Keratinocyte (primary cell): ENCODE measurements around the gene HINT1. TPM values are rescaled to one million over a fixed set of nuclear protein-coding genes. Genes with fewer than 3 reads are reported as not detected.
"Not testable (repeated sequence)": the region's sequence is repeated elsewhere in the genome, so short reads cannot be mapped to it uniquely, and the experiment has no call there.

ENCODE experiments used
- DNase-seq: peaks from one replicate; pipeline ENCODE4 v3.0.0-alpha.2; 2011; ENCODE audit warnings: low read depth, missing footprints, low spot score
- FAIRE-seq: peaks from 2 replicates; lab custom pipeline; 2011; peaks lifted over from hg19 to GRCh38; lab: Jason Lieb, UNC
- H2AFZ ChIP-seq: 2 replicates; pipeline ENCODE4 v1.6.0; 2012; ENCODE audit warnings: low read length, control low read depth, inconsistent platforms; ENCODE audit not compliant: control insufficient read depth
- H3K27ac ChIP-seq: 2 replicates; pipeline ENCODE4 v1.5.1; 2011; ENCODE audit warnings: low read length; ENCODE audit not compliant: control insufficient read depth, insufficient read depth
- H3K27me3 ChIP-seq: 3 replicates; pipeline ENCODE4 v1.6.0; 2011; ENCODE audit warnings: low read length; ENCODE audit not compliant: control insufficient read depth, insufficient read depth; ENCODE audit errors: extremely low read depth
- H3K36me3 ChIP-seq, 2 experiments: 2 replicates in 1 of 2; 3 replicates in 1 of 2; pipeline ENCODE4 v1.5.1; 2011; ENCODE audit warnings: low read length in 2 of 2, mild to moderate bottlenecking in 1 of 2; ENCODE audit not compliant: control insufficient read depth in 2 of 2, insufficient read depth in 2 of 2; ENCODE audit errors: extremely low read depth in 1 of 2
- H3K4me1 ChIP-seq: 3 replicates; pipeline ENCODE4 v1.5.1; 2011; ENCODE audit warnings: low read length; ENCODE audit not compliant: control insufficient read depth, insufficient read depth; ENCODE audit errors: extremely low read depth
- H3K4me2 ChIP-seq: 3 replicates; pipeline ENCODE4 v1.6.0; 2011; ENCODE audit warnings: low read depth, low read length; ENCODE audit not compliant: control insufficient read depth, insufficient read depth; ENCODE audit errors: extremely low read depth
- H3K4me3 ChIP-seq, 3 experiments: fragments of 200-600 bp in 1 of 3; sonication (generic) in 1 of 3; 2 replicates in 2 of 3; 3 replicates in 1 of 3; pipeline ENCODE4 v1.5.1; 2011 to 2016; ENCODE audit warnings: low read length in 3 of 3, mild to moderate bottlenecking in 3 of 3, control low read depth in 2 of 3, inconsistent platforms in 1 of 3, low read depth in 1 of 3, mixed read lengths in 1 of 3, mixed run types in 1 of 3, moderate library complexity in 1 of 3; ENCODE audit not compliant: control insufficient read depth in 2 of 3, insufficient read depth in 2 of 3; ENCODE audit errors: extremely low read depth in 1 of 3
- H3K79me2 ChIP-seq: 2 replicates; pipeline ENCODE4 v1.6.0; 2012; ENCODE audit warnings: low read length; ENCODE audit not compliant: control insufficient read depth, insufficient read depth
- H3K9ac ChIP-seq: 3 replicates; pipeline ENCODE4 v1.6.0; 2011; ENCODE audit warnings: low read length; ENCODE audit not compliant: control insufficient read depth, insufficient read depth; ENCODE audit errors: extremely low read depth
- H3K9me1 ChIP-seq: 3 replicates; pipeline ENCODE4 v1.6.0; 2011; ENCODE audit warnings: low read length; ENCODE audit not compliant: control insufficient read depth, insufficient read depth; ENCODE audit errors: extremely low read depth
- H3K9me3 ChIP-seq: 2 replicates; pipeline ENCODE4 v1.5.1; 2012; ENCODE audit warnings: low read depth, low read length; ENCODE audit not compliant: control insufficient read depth
- H4K20me1 ChIP-seq: 3 replicates; pipeline ENCODE4 v1.6.0; 2011; ENCODE audit warnings: low read length; ENCODE audit not compliant: control insufficient read depth, insufficient read depth; ENCODE audit errors: extremely low read depth
- EZH2 ChIP-seq: IDR thresholded peaks from one replicate; pipeline ENCODE4 v1.6.1; 2012; ENCODE audit warnings: inconsistent platforms, mild to moderate bottlenecking, low read length, moderate library complexity
- dilution Hi-C: fragments of 300-500 bp; cut with MboI; formaldehyde crosslinking; loops from one replicate; pipeline ENCODE4 v1.7.0; 2020; ENCODE audit warnings: low sequenced_read_pairs; ENCODE audit not compliant: extremely low pct_ligation_motif_present
- polyA plus RNA-seq, 5 experiments: library from polyadenylated mRNA; depleted of rRNA in 3 of 5; stranded (reverse) in 3 of 5; stranded (forward) in 1 of 5; unstranded in 1 of 5; fragments of >200 nt; gene quantifications; 1 replicate in 1 of 5; 2 replicates in 3 of 5; 3 replicates in 1 of 5; pipeline versions ENCODE4 v1.2.1 to v1.2.3, GENCODE V29; 2011 to 2012; ENCODE audit warnings: missing spikeins in 2 of 5, low read depth in 1 of 5, low replicate concordance in 1 of 5
- TF ChIP-seq, protein P1 (sequence below), 3 experiments: IDR thresholded peaks in 1 of 3; conservative IDR thresholded peaks in 1 of 3; optimal IDR thresholded peaks in 1 of 3; 2 replicates in 2 of 3; 3 replicates in 1 of 3; pipeline versions ENCODE3 to v1.5.1; 2011; ENCODE audit warnings: low read length in 3 of 3, mild to moderate bottlenecking in 3 of 3, moderate library complexity in 2 of 3, control low read depth in 1 of 3, inconsistent platforms in 1 of 3; ENCODE audit not compliant: insufficient read depth in 2 of 3; ENCODE audit errors: extremely low read depth in 1 of 3

The HINT1 gene
- polyA plus RNA-seq, 1 donor (not counting 4 experiments of a cell fraction or from before 2014, with no cell fraction given), result 857 TPM

DNA sequence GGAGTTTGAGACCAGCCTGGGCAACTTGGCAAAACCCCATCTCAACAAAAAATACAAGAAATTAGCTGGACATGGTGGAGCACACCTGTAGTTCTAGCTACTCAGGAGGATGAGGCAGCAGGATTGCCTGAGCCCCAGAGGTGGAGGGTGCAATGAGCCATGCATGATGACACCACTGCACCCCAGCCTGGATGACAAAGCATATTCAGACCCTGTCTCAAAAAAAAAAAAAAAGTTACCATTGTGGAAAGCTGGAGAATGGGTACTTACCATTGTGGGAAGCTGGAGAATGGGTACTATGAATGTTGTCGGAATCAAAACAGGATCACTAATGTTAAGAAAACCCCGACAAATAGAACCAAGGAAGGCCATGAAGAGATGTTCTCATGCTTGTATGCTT is 25.7 kb downstream of the HINT1 start:
- H3K4me2 ChIP-seq, result no peak overlapping the region
- H4K20me1 ChIP-seq, result no peaks in the 10 kb centered on the region
- no peaks in the 10 kb centered on the region for H3K36me3 ChIP-seq
- H3K9me3 ChIP-seq, result no peaks in the 10 kb centered on the region
- H3K9ac ChIP-seq, result no peak overlapping the region
- H3K4me3 ChIP-seq, result no peak overlapping the region
- H2AFZ ChIP-seq, result no peak overlapping the region
- H3K9me1 ChIP-seq, result no peaks in the 10 kb centered on the region
- TF ChIP-seq, protein P1, sequence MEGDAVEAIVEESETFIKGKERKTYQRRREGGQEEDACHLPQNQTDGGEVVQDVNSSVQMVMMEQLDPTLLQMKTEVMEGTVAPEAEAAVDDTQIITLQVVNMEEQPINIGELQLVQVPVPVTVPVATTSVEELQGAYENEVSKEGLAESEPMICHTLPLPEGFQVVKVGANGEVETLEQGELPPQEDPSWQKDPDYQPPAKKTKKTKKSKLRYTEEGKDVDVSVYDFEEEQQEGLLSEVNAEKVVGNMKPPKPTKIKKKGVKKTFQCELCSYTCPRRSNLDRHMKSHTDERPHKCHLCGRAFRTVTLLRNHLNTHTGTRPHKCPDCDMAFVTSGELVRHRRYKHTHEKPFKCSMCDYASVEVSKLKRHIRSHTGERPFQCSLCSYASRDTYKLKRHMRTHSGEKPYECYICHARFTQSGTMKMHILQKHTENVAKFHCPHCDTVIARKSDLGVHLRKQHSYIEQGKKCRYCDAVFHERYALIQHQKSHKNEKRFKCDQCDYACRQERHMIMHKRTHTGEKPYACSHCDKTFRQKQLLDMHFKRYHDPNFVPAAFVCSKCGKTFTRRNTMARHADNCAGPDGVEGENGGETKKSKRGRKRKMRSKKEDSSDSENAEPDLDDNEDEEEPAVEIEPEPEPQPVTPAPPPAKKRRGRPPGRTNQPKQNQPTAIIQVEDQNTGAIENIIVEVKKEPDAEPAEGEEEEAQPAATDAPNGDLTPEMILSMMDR (optimal IDR thresholded peaks at IDR 0.05 in 1 of 3, IDR thresholded peaks at IDR 0.05 in 1 of 3, conservative IDR thresholded peaks at IDR 0.05 in 1 of 3; ENCODE audit: extremely low read depth in 1 of 3, insufficient read depth in 2 of 3, low read length in 3 of 3), result no peak
- TF ChIP-seq EZH2, result no peak
- H3K27me3 ChIP-seq, result no peaks in the 10 kb centered on the region
- no peaks in the 10 kb centered on the region for H3K79me2 ChIP-seq
- no peak overlapping the region for H3K27ac ChIP-seq
- FAIRE-seq, result no peak
- no peak for DNase-seq
- dilution Hi-C loops, result no loop called here
- no peaks in the 10 kb centered on the region for H3K4me1 ChIP-seq

DNA sequence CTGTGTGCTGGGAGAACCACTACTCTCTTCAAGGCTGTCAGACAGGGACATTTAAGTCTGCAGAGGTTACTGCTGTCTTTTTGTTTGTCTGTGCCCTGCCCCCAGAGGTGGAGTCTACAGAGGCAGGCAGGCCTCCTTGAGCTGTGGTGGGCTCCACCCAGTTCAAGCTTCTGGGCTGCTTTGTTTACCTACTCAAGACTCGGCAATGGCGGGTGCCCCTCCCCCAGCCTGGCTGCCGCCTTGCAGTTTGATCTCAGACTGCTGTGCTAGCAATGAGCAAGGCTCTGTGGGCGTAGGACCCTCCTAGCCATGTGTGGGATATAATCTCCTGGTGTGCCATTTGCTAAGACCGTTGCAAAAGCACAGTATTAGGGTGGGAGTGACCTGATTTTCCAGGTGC is 26.6 kb downstream of the HINT1 start:
- H3K9me3 ChIP-seq, H3K27ac ChIP-seq, H3K36me3 ChIP-seq, H3K4me2 ChIP-seq, H3K4me1 ChIP-seq, DNase-seq, H3K27me3 ChIP-seq, H3K9ac ChIP-seq, H4K20me1 ChIP-seq, FAIRE-seq, dilution Hi-C loops, H3K9me1 ChIP-seq, H2AFZ ChIP-seq, H3K4me3 ChIP-seq, H3K79me2 ChIP-seq: not testable (repeated sequence)

- H4K20me1 ChIP-seq, H3K4me2 ChIP-seq, H3K4me1 ChIP-seq, H3K79me2 ChIP-seq, H3K27ac ChIP-seq, H3K9me3 ChIP-seq, H3K4me3 ChIP-seq, H3K36me3 ChIP-seq, DNase-seq, H3K27me3 ChIP-seq, H3K9ac ChIP-seq, dilution Hi-C loops, H3K9me1 ChIP-seq, FAIRE-seq, H2AFZ ChIP-seq: not testable (repeated sequence)
Measured at GRCh38 chr5:131133091-131133490, 32.0 kb downstream of the HINT1 start.
